Smooth muscle cell (in vitro differentiated cells): ENCODE measurements around the gene NFIX. TPM values are rescaled to one million over a fixed set of nuclear protein-coding genes. Genes with fewer than 3 reads are reported as not detected.

Source experiments
- DNase-seq: peaks from one replicate; lab custom pipeline; 2025; ENCODE audit not compliant: unreplicated experiment; lab: John Stamatoyannopoulos, UW
- H2AFZ ChIP-seq: fragments of 200-600 bp; sonication (generic); 2 replicates; pipeline ENCODE4 v1.6.0; 2016; ENCODE audit warnings: antibody characterized with exemption, low read depth, mild to moderate bottlenecking
- H3F3A ChIP-seq: fragments of 200-600 bp; sonication (generic); 2 replicates; pipeline ENCODE4 v1.6.0; 2017; ENCODE audit warnings: antibody characterized with exemption, low read depth
- H3K27ac ChIP-seq: fragments of 200-600 bp; sonication (generic); 2 replicates; pipeline ENCODE4 v1.5.1; 2016; ENCODE audit warnings: low read depth, mild to moderate bottlenecking
- H3K27me3 ChIP-seq: fragments of 200-600 bp; sonication (generic); 2 replicates; pipeline ENCODE4 v1.6.1; 2016; ENCODE audit warnings: low read depth, mild to moderate bottlenecking
- H3K36me3 ChIP-seq: fragments of 200-600 bp; sonication (generic); 2 replicates; pipeline ENCODE4 v1.5.1; 2016; ENCODE audit warnings: low read depth
- H3K4me1 ChIP-seq: fragments of 200-600 bp; sonication (generic); 2 replicates; pipeline ENCODE4 v1.5.1; 2016; ENCODE audit warnings: low read depth
- H3K4me2 ChIP-seq: fragments of 200-600 bp; sonication (generic); 2 replicates; pipeline ENCODE4 v1.6.0; 2016; ENCODE audit warnings: mild to moderate bottlenecking
- H3K4me3 ChIP-seq: fragments of 200-600 bp; sonication (generic); 2 replicates; pipeline ENCODE4 v1.5.1; 2016; ENCODE audit warnings: mild to moderate bottlenecking
- H3K79me2 ChIP-seq: fragments of 200-600 bp; sonication (generic); 2 replicates; pipeline ENCODE4 v1.6.0; 2016; ENCODE audit warnings: low read depth, mild to moderate bottlenecking
- H3K9ac ChIP-seq: fragments of 200-600 bp; sonication (generic); 2 replicates; pipeline ENCODE4 v1.6.0; 2016; ENCODE audit warnings: low read depth
- H3K9me3 ChIP-seq: fragments of 200-600 bp; sonication (generic); replicated peaks from 2 replicates; pipeline ENCODE4 v1.5.1; 2016; ENCODE audit warnings: low read depth
- H4K20me1 ChIP-seq: fragments of 200-600 bp; sonication (generic); 2 replicates; pipeline ENCODE4 v1.6.0; 2016; ENCODE audit warnings: low read depth
- WGBS: methylation state at CpG from one replicate; pipeline ENCODE4 v1.1.7; 2016; ENCODE audit warnings: low lambda C conversion rate; 5-methylcytosine and 5-hydroxymethylcytosine counted together
- polyA plus RNA-seq: library from polyadenylated mRNA; unstranded; fragments of >200 nt; fragmentation: Nextera tagmentation; extraction: Ambion mirVana; gene quantifications from 2 replicates; pipeline ENCODE4 v1.2.1, GENCODE V29; 2016
- total RNA-seq: library from RNA; depleted of rRNA; stranded (reverse); fragments of >200 nt; gene quantifications from 2 replicates; pipeline ENCODE4 v1.2.3, GENCODE V29; 2014
- TF ChIP-seq, protein P1 (sequence below): fragments of 200-600 bp; sonication (generic); IDR thresholded peaks from 2 replicates; pipeline ENCODE4 v1.5.1; 2017; ENCODE audit warnings: borderline replicate concordance, mild to moderate bottlenecking, antibody characterized with exemption; ENCODE audit not compliant: insufficient read depth, poor library complexity, severe bottlenecking

The NFIX gene
- total and polyA plus RNA-seq, 2 experiments from 2014 or later: 1.9 to 2.3 TPM

- Histone ChIP-seq H3K4me1 (peaks cover 27% of the 10 kb centered on the region), H3K9ac (no peak overlapping the region), H3K27ac (no peak overlapping the region), H3K79me2 (no peaks in the 10 kb centered on the region), H3F3A (no peaks in the 10 kb centered on the region), H3K27me3 (peaks cover 100% of the 10 kb centered on the region), H3K9me3 (no peaks in the 10 kb centered on the region), H3K4me3 (no peak overlapping the region), H2AFZ (no peak overlapping the region), H4K20me1 (peaks cover 94% of the 10 kb centered on the region), H3K36me3 (no peaks in the 10 kb centered on the region), H3K4me2 (no peak overlapping the region)
- DNase-seq: no peak
- TF ChIP-seq, protein P1, sequence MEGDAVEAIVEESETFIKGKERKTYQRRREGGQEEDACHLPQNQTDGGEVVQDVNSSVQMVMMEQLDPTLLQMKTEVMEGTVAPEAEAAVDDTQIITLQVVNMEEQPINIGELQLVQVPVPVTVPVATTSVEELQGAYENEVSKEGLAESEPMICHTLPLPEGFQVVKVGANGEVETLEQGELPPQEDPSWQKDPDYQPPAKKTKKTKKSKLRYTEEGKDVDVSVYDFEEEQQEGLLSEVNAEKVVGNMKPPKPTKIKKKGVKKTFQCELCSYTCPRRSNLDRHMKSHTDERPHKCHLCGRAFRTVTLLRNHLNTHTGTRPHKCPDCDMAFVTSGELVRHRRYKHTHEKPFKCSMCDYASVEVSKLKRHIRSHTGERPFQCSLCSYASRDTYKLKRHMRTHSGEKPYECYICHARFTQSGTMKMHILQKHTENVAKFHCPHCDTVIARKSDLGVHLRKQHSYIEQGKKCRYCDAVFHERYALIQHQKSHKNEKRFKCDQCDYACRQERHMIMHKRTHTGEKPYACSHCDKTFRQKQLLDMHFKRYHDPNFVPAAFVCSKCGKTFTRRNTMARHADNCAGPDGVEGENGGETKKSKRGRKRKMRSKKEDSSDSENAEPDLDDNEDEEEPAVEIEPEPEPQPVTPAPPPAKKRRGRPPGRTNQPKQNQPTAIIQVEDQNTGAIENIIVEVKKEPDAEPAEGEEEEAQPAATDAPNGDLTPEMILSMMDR: no peak
- WGBS: 29% methylated on average over 4 of the region's 4 CpGs
Measured at GRCh38 chr19:13014921-13015280, 19.6 kb downstream of the NFIX start.

DNA sequence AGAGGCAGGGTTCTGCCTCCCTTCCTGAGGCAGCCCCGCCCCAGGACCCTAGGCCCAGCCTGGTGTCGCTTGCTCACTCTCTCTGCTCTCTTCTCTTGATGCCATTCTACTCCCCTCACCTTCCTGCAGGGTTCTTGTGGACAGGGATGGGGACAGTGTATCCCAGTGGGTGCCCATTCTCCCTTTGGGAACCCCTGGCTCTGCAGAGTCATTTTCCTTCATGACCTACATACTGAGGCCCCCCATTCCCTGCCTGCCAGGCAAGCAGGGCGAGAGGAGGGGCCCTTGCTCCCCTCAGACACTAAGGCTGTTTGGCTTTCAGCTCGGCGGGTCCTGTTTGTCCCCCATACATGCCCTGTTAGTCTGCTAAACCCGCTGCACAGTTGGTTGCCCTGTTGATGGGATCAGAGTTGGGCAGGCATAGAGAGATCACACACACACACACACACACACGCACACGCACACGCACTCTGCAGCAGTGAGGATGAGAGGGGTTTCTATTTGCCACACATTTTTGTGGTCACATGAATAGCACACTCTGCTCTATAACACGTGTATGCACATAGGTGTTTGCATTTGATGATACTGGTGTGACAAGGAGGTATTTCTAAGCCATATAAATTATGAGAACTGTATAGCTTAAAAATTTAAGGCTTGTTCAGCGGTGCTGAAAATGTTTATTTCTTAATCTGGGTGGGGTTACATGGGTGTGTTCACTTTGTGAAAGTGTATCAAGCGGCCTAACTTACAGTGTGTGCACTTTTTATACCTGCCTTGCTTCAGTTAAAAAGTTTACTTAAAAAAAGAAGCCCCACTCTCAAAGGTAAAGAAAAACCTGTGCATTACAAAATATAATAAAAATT is 20.3 kb downstream of the NFIX start:
- H3K4me2 ChIP-seq: no peak overlapping the region
- peaks cover 94% of the 10 kb centered on the region for H4K20me1 ChIP-seq
- H3K4me1 ChIP-seq: peaks cover 31% of the 10 kb centered on the region
- H3K79me2 ChIP-seq: no peaks in the 10 kb centered on the region
- no peaks in the 10 kb centered on the region for H3K9me3 ChIP-seq
- H2AFZ ChIP-seq: no peak overlapping the region
- no peak overlapping the region for H3K27ac ChIP-seq
- H3K36me3 ChIP-seq: no peaks in the 10 kb centered on the region
- DNase-seq: no peak
- no peaks in the 10 kb centered on the region for H3F3A ChIP-seq
- TF ChIP-seq, protein P1: no peak
- WGBS: 24% methylated on average over 12 of the region's 12 CpGs
- peaks cover 100% of the 10 kb centered on the region for H3K27me3 ChIP-seq
- H3K4me3 ChIP-seq: no peak overlapping the region
- H3K9ac ChIP-seq: no peak overlapping the region

DNA sequence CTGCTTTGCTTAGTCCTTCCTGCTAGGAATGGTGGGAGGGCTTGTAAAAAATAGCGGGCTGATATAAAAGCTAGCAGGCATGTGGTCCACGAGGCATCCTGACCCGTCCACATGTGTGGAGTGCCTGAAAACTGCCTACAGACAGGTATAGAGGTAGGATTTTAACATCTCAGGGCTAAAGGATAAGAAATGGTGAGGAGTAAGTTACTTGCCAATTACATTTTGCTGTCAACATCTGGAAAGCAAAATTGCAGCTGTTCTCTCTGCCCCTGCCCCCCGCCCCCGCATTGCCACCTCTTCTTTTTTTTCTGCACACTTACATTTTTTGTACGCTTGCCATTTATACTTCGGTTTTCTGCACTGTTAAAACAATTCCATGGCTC is 21.0 kb downstream of the NFIX start:
- peaks cover 100% of the 10 kb centered on the region for H3K27me3 ChIP-seq
- no peak overlapping the region for H3K27ac ChIP-seq
- H3K9ac ChIP-seq: no peak overlapping the region
- no peak overlapping the region for H3K4me3 ChIP-seq
- 21% methylated on average over 7 of the region's 7 CpGs for WGBS
- H4K20me1 ChIP-seq: peaks cover 94% of the 10 kb centered on the region
- H3K4me2 ChIP-seq: peak overlapping the region; percentile 66
- H2AFZ ChIP-seq: no peak overlapping the region
- H3K36me3 ChIP-seq: no peaks in the 10 kb centered on the region
- H3F3A ChIP-seq: no peaks in the 10 kb centered on the region
- H3K79me2 ChIP-seq: no peaks in the 10 kb centered on the region
- TF ChIP-seq, protein P1: no peak
- H3K4me1 ChIP-seq: peaks cover 31% of the 10 kb centered on the region
- no peaks in the 10 kb centered on the region for H3K9me3 ChIP-seq
- no peak for DNase-seq
